K562 (cell line): Measurements from ENCODE around the gene ASB2. TPM values are rescaled to one million over a fixed set of nuclear protein-coding genes. Genes with fewer than 3 reads are reported as not detected.

ENCODE experiments used
- ATAC-seq: fragments of 200-7000 bp; cut with Tn5 transposase; 3 replicates; pipeline ENCODE4 v1.9.1; 2020; ENCODE audit warnings: moderate library complexity
- BruUV-seq: library from RNA; stranded (reverse); fragments of 400-500 nt; replicated peaks from 2 replicates; lab custom pipeline; 2021; lab: Mats Ljungman, UMichigan
- CTCF ChIA-PET: fragments of 300-600 bp; formaldehyde crosslinking; extraction: SDS; loops from one replicate; lab custom pipeline; 2021; ENCODE audit warnings: low intra/inter-chr PET ratio; lab: Yijun Ruan, JAX
- POLR2A ChIA-PET: fragments of 300-600, 350-650 bp; sonication (Branson Sonifier 250); formaldehyde crosslinking; extraction: SDS; loops from one replicate; lab custom pipeline; 2021; ENCODE audit warnings: antibody characterized with exemption, inconsistent platforms; lab: Yijun Ruan, JAX
- DNase-seq, 4 experiments: peaks; one replicate each; pipeline versions ENCODE4 v3.0.0 to v3.0.0-alpha.2; 2011 to 2018; ENCODE audit warnings: low spot score in 3 of 4, mixed read lengths in 3 of 4; ENCODE audit errors: extremely low read depth in 1 of 4
- FAIRE-seq: peaks from 2 replicates; lab custom pipeline; 2011; peaks lifted over from hg19 to GRCh38; lab: Jason Lieb, UNC
- H2AFZ ChIP-seq: 2 replicates; pipeline ENCODE4 v1.6.0; 2011; ENCODE audit warnings: low read depth, low read length, control low read depth, inconsistent platforms
- H3K27ac ChIP-seq: fragments of 200-600 bp; 3 replicates; pipeline ENCODE4 v1.8.0; 2011; ENCODE audit warnings: low read depth, mild to moderate bottlenecking, control low read depth, inconsistent platforms, low read length, moderate library complexity, mixed read lengths; ENCODE audit errors: extremely low read depth
- H3K27me3 ChIP-seq, 2 experiments: fragments of 300-600 bp in 1 of 2; 2 replicates in 1 of 2; 3 replicates in 1 of 2; pipeline versions ENCODE4 v1.6.0 to v1.8.0; 2011; ENCODE audit warnings: inconsistent platforms in 2 of 2, low read length in 2 of 2, mild to moderate bottlenecking in 1 of 2, mixed read lengths in 1 of 2, moderate library complexity in 1 of 2; ENCODE audit not compliant: control insufficient read depth in 2 of 2, insufficient read depth in 2 of 2
- H3K36me3 ChIP-seq: fragments of 300-600 bp; 3 replicates; pipeline ENCODE4 v1.8.0; 2011; ENCODE audit warnings: mild to moderate bottlenecking, low read length, inconsistent platforms; ENCODE audit not compliant: control insufficient read depth, insufficient read depth
- H3K4me1 ChIP-seq, 2 experiments: fragments of 200-600 bp in 1 of 2; replicated peaks in 1 of 2; 2 replicates in 1 of 2; 3 replicates in 1 of 2; pipeline versions ENCODE4 v1.5.1 to v1.8.0; 2011; ENCODE audit warnings: inconsistent platforms in 2 of 2, low read length in 2 of 2, mild to moderate bottlenecking in 1 of 2, mixed read lengths in 1 of 2, moderate library complexity in 1 of 2; ENCODE audit not compliant: control insufficient read depth in 2 of 2, insufficient read depth in 2 of 2
- H3K4me2 ChIP-seq: 2 replicates; pipeline ENCODE4 v1.6.1; 2011; ENCODE audit warnings: low read length, control low read depth, inconsistent platforms, mixed read lengths; ENCODE audit not compliant: insufficient read depth
- H3K4me3 ChIP-seq: fragments of 200-600 bp; sonication (generic), shearing (Covaris generic); 2 replicates; pipeline ENCODE4 v1.5.1; 2016; ENCODE audit warnings: control low read depth, inconsistent platforms
- H3K79me2 ChIP-seq: fragments of 200-600 bp; 3 replicates; pipeline ENCODE4 v1.8.0; 2011; ENCODE audit warnings: low read length, inconsistent platforms; ENCODE audit not compliant: control insufficient read depth, insufficient read depth
- H3K9ac ChIP-seq, 2 experiments: 2 replicates each; pipeline versions ENCODE4 v1.6.0 to v1.6.1; 2011; ENCODE audit warnings: low read depth in 2 of 2, low read length in 2 of 2, control low read depth in 1 of 2, inconsistent platforms in 1 of 2, mild to moderate bottlenecking in 1 of 2, mixed read lengths in 1 of 2; ENCODE audit not compliant: insufficient read depth in 1 of 2
- H3K9me1 ChIP-seq: one replicate; pipeline ENCODE4 v1.6.0; 2011; ENCODE audit warnings: inconsistent platforms, mild to moderate bottlenecking, low read length, moderate library complexity; ENCODE audit not compliant: control insufficient read depth, insufficient read depth
- H3K9me3 ChIP-seq: replicated peaks from 2 replicates; pipeline ENCODE4 v1.5.1; 2011; ENCODE audit warnings: low read depth, low read length, inconsistent platforms; ENCODE audit not compliant: control insufficient read depth, insufficient read depth
- H4K20me1 ChIP-seq: replicated peaks from 2 replicates; pipeline ENCODE4 v1.6.1; 2011; ENCODE audit warnings: low read length, inconsistent platforms, mixed read lengths; ENCODE audit not compliant: control insufficient read depth, insufficient read depth
- ZBTB33 ChIP-seq: sonication (generic); formaldehyde crosslinking; IDR thresholded peaks from 2 replicates; pipeline ENCODE4 v1.8.1; 2023; ENCODE audit warnings: mild to moderate bottlenecking, missing genetic modification reagents
- ZFP36 ChIP-seq: fragments of 150-350 bp; IDR thresholded peaks from 2 replicates; pipeline ENCODE4 v1.6.1; 2018; ENCODE audit warnings: low read length, low read depth; ENCODE audit not compliant: partially characterized antibody
- WGBS: fragments of 100-300 bp; shearing (Covaris generic); methylation state at CpG from one replicate; pipeline ENCODE4 v1.1.6; 2016; ENCODE audit warnings: low coverage, mixed read lengths; ENCODE audit not compliant: insufficient coverage; ENCODE audit errors: missing lambda C conversion rate; 5-methylcytosine and 5-hydroxymethylcytosine counted together
- in situ Hi-C: fragments of 300-500 bp; cut with MboI; formaldehyde crosslinking; loops from 4 replicates; pipeline ENCODE4 v1.15.0; 2018; ENCODE audit warnings: inconsistent platforms, mixed read lengths
- intact Hi-C: fragments of 100-400 bp; cut with micrococcal nuclease; formaldehyde crosslinking; loops from 2 replicates; pipeline ENCODE4 v1.14.2; 2022
- polyA plus RNA-seq, 8 experiments: library from polyadenylated mRNA; depleted of rRNA in 4 of 8; stranded (reverse) in 5 of 8; unstranded in 3 of 8; fragments of >200 nt; fragmentation: Nextera tagmentation in 2 of 8; fragmentation: Illumina TruSeq in 1 of 8; extraction: Ambion mirVana in 2 of 8; extraction: Trizol in 1 of 8; gene quantifications; 2 replicates each; pipeline versions ENCODE4 v1.2.1 to v1.2.3, GENCODE V29; 2011 to 2014; ENCODE audit warnings: inconsistent platforms in 1 of 8, missing spikeins in 1 of 8
- total RNA-seq, 7 experiments: library from RNA; depleted of rRNA in 6 of 7; stranded (reverse); fragments of >200 nt in 6 of 7; fragmentation: Illumina TruSeq in 2 of 7; extraction: Trizol in 2 of 7; gene quantifications; 2 replicates each; pipeline versions ENCODE4 v1.2.1 to v1.2.3, GENCODE V29; 2011 to 2021; ENCODE audit warnings: low replicate concordance in 1 of 7
- TF ChIP-seq, protein P1 (sequence below), 2 experiments: fragments of 450-650 bp; conservative IDR thresholded peaks; 2 replicates each; pipeline ENCODE4 v1.6.1; 2017; ENCODE audit warnings: mild to moderate bottlenecking in 2 of 2, moderate library complexity in 2 of 2

Gene ASB2
- total and polyA plus RNA-seq, 9 of the 15 experiments (the other 6 are each of a cell fraction or from before 2014, with no cell fraction given), result not detected

DNA sequence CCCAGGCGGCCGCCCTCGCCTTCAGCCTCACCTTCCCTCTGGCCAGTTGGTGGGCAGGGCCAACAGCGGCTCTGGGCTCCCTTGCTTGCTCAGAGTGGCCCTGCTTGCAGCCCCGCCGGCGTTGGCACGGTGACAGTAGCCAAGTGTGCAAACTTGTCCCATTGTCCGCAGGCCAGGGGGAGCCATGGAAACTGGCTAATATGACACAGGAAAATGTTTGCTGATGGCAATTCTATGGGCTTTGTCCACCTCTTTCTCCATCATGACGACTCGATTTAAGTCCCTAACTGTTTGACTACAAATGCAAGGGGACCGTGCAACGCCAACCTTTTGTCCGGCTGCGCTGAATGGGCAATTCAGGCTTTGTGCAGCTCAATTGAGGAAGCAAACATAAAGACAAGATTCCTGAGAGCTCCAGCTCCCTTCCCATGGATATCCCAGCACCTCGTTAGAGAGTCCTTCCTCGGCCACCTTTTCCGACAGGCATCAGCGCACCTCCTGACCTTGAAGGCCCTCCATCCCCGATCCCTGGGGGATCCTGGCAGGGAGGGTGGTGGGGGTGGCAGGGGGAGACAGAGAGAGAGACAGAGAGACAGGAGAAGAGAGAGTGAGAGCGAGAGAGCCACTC, 50.0 kb downstream of the ASB2 start:
- FAIRE-seq (no peak), DNase-seq (no peak), ATAC-seq (no peak)
- Histone ChIP-seq H3K4me1 (no peaks in the 10 kb centered on the region), H3K79me2 (no peaks in the 10 kb centered on the region), H3K27ac (no peak overlapping the region), H3K9me1 (no peaks in the 10 kb centered on the region), H4K20me1 (no peaks in the 10 kb centered on the region), H3K9ac (no peak overlapping the region), H3K9me3 (no peaks in the 10 kb centered on the region), H3K36me3 (no peaks in the 10 kb centered on the region), H2AFZ (no peak overlapping the region), H3K4me2 (no peak overlapping the region), H3K4me3 (no peak overlapping the region), H3K27me3 (peaks cover 0 to 28% of the 10 kb centered on the region in 2 experiments; a peak in 3 of 5 replicates)
- BruUV-seq, result no TSS peak
- in situ Hi-C loops (no loop called here), intact Hi-C loops (loop anchor here (10.0 kb wide), 1 partner anchor 1078 kb away; no protein-coding TSS in a partner anchor)
- ChIA-PET CTCF (no interaction called here), POLR2A (interaction anchor here (0.6 to 0.8 kb wide), 2 partner anchors 11 to 1626 kb away, joined by 3 to 4 read pairs; no protein-coding TSS in a partner anchor)
- no peak for TF ChIP-seq ZFP36
- TF ChIP-seq, protein P1, sequence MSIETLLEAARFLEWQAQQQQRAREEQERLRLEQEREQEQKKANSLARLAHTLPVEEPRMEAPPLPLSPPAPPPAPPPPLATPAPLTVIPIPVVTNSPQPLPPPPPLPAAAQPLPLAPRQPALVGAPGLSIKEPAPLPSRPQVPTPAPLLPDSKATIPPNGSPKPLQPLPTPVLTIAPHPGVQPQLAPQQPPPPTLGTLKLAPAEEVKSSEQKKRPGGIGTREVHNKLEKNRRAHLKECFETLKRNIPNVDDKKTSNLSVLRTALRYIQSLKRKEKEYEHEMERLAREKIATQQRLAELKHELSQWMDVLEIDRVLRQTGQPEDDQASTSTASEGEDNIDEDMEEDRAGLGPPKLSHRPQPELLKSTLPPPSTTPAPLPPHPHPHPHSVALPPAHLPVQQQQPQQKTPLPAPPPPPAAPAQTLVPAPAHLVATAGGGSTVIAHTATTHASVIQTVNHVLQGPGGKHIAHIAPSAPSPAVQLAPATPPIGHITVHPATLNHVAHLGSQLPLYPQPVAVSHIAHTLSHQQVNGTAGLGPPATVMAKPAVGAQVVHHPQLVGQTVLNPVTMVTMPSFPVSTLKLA (conservative IDR thresholded peaks at IDR 0.05), result no peak
- no peak for TF ChIP-seq ZBTB33
- WGBS, result 5% methylated on average over 11 of the region's 21 CpGs
